ENCODE data around the gene PTK7.

- TF ChIP-seq POLR2AphosphoS5 (IDR thresholded peaks at IDR 0.05; ENCODE audit: low read depth, low read length) (peak; percentile 70; the same call in 1 of the 2 replicates), SIN3A (IDR thresholded peaks at IDR 0.05; ENCODE audit: borderline replicate concordance, insufficient read depth, low read length) (peak; percentile 63; the same call in 1 of the 2 replicates), TAF1 (IDR thresholded peaks at IDR 0.05; ENCODE audit: borderline replicate concordance, insufficient read depth, low read length) (peak; percentile 40; the same call in 1 of the 2 replicates)
These were observed 95.0 kb downstream of the PTK7 start, which contains the start of gene SRF for GRCh38 chr6:43170931-43171706.

Measured in PFSK-1 (cell line).